OCI-LY7 (cell line): Measurements from ENCODE around the gene LENG1. TPM values are rescaled to one million over a fixed set of nuclear protein-coding genes. Genes with fewer than 3 reads are reported as not detected.
A peak's percentile ranks its signal among the peaks of the same experiment; 100 is the strongest.

ENCODE experiments used
- BruUV-seq: library from RNA; stranded (reverse); fragments of 400-500 nt; replicated peaks from 2 replicates; lab custom pipeline; 2021; lab: Mats Ljungman, UMichigan
- CTCF ChIA-PET: fragments of 300-600 bp; sonication (Branson Sonifier 250); formaldehyde crosslinking; loops from one replicate; lab custom pipeline; 2022; ENCODE audit warnings: antibody characterized with exemption; ENCODE audit not compliant: unreplicated experiment; lab: Charles Lee
- POLR2A ChIA-PET: fragments of 300-600 bp; sonication (Branson Sonifier 250); formaldehyde crosslinking; loops from one replicate; lab custom pipeline; 2022; ENCODE audit warnings: antibody characterized with exemption; lab: Charles Lee
- DNase-seq: peaks from one replicate; pipeline ENCODE4 v3.0.0-alpha.2; 2015; ENCODE audit warnings: low spot score
- H2AFZ ChIP-seq: fragments of 200-600 bp; sonication (generic), shearing (Covaris generic); 2 replicates; pipeline ENCODE4 v1.6.1; 2014; ENCODE audit warnings: mild to moderate bottlenecking, antibody characterized with exemption, low read length, moderate library complexity
- H3K27ac ChIP-seq: fragments of 200-600 bp; sonication (generic); 2 replicates; pipeline ENCODE4 v1.5.1; 2014; ENCODE audit warnings: mixed run types, low read depth, mild to moderate bottlenecking, moderate library complexity, low read length, inconsistent platforms; ENCODE audit not compliant: poor library complexity, severe bottlenecking
- H3K36me3 ChIP-seq: fragments of 200-600 bp; sonication (generic); 2 replicates; pipeline ENCODE4 v1.6.1; 2014; ENCODE audit warnings: mild to moderate bottlenecking, antibody characterized with exemption, low read length, moderate library complexity, mixed read lengths; ENCODE audit not compliant: insufficient read depth
- H3K4me1 ChIP-seq: fragments of 200-600 bp; sonication (generic); 2 replicates; pipeline ENCODE4 v1.5.1; 2014; ENCODE audit warnings: mild to moderate bottlenecking, low read length; ENCODE audit not compliant: insufficient read depth, poor library complexity, severe bottlenecking
- H3K4me2 ChIP-seq: fragments of 200-600 bp; sonication (generic); 2 replicates; pipeline ENCODE4 v1.6.1; 2014; ENCODE audit warnings: mild to moderate bottlenecking, low read length
- H3K4me3 ChIP-seq: fragments of 200-600 bp; sonication (generic); 2 replicates; pipeline ENCODE4 v1.5.1; 2014; ENCODE audit warnings: mild to moderate bottlenecking, low read depth, low read length; ENCODE audit not compliant: poor library complexity, severe bottlenecking
- H3K79me2 ChIP-seq: fragments of 200-600 bp; sonication (generic); 2 replicates; pipeline ENCODE4 v1.6.1; 2016; ENCODE audit warnings: low read depth, mild to moderate bottlenecking, low read length, moderate library complexity, mixed read lengths; ENCODE audit not compliant: insufficient read depth
- H3K9me2 ChIP-seq: fragments of 200-600 bp; sonication (generic); 2 replicates; pipeline ENCODE4 v1.6.1; 2016; ENCODE audit warnings: mild to moderate bottlenecking, low read length, mixed read lengths; ENCODE audit not compliant: insufficient read depth
- H3K9me3 ChIP-seq: fragments of 200-600 bp; sonication (generic); 2 replicates; pipeline ENCODE4 v1.6.1; 2014; ENCODE audit warnings: mild to moderate bottlenecking, mixed run types, low read length, mixed read lengths
- H4K20me1 ChIP-seq: fragments of 200-600 bp; sonication (generic); 2 replicates; pipeline ENCODE4 v1.6.1; 2014; ENCODE audit warnings: mild to moderate bottlenecking, antibody characterized with exemption, low read length, moderate library complexity, mixed read lengths; ENCODE audit not compliant: insufficient read depth
- EZH2phosphoT487 ChIP-seq: fragments of 200-600 bp; sonication (generic); IDR thresholded peaks from 2 replicates; pipeline ENCODE4 v1.6.1; 2018; ENCODE audit warnings: low read depth, borderline replicate concordance, mild to moderate bottlenecking, mixed run types, antibody characterized with exemption, low read length, moderate library complexity, mixed read lengths
- intact Hi-C: fragments of 100-400 bp; cut with micrococcal nuclease; formaldehyde crosslinking; loops from one replicate; pipeline ENCODE4 v1.10.0; 2022; ENCODE audit not compliant: unreplicated experiment
- total RNA-seq, 2 experiments: library from RNA; depleted of rRNA in 1 of 2; stranded (reverse); fragments of >200 nt in 1 of 2; shearing (Covaris generic) in 1 of 2; gene quantifications; 2 replicates each; pipeline ENCODE4 v1.2.3, GENCODE V29; 2014 to 2022
- TF ChIP-seq, protein P1 (sequence below): fragments of 200-600 bp; sonication (generic); conservative IDR thresholded peaks from 2 replicates; pipeline ENCODE4 v1.5.1; 2014; ENCODE audit warnings: mild to moderate bottlenecking, antibody characterized with exemption, low read length, moderate library complexity, mixed read lengths

LENG1 gene
- total RNA-seq, 2 experiments from 2014 or later = 4.7 to 8.0 TPM

DNA sequence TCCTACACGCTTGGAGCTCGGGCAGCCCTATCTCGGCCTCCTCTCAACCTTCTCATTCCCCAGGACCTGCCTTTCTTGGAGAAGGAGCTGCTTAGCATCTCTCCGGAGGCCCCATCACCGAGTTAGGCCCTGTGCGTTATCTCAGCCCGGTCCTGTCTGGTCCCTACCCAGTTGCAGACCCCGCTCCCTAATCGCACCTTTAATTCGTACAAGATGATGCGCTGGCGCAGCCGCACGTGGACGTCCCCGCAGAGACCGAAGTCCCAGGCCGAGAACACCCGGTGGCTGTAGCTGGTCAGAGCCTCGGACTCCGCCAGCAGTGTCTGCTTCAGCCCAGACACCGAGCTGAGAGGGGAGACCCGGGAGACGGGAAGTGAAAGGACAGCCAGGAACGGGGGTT, 5.7 kb upstream of the LENG1 start:
- Histone ChIP-seq H4K20me1 (no peaks in the 10 kb centered on the region), H2AFZ (no peak overlapping the region), H3K4me2 (no peak overlapping the region), H3K36me3 (no peaks in the 10 kb centered on the region), H3K4me3 (no peak overlapping the region), H3K4me1 (peaks cover 18% of the 10 kb centered on the region), H3K9me2 (no peaks in the 10 kb centered on the region), H3K27ac (no peak overlapping the region), H3K79me2 (no peaks in the 10 kb centered on the region), H3K9me3 (no peaks in the 10 kb centered on the region)
- TF ChIP-seq, protein P1, sequence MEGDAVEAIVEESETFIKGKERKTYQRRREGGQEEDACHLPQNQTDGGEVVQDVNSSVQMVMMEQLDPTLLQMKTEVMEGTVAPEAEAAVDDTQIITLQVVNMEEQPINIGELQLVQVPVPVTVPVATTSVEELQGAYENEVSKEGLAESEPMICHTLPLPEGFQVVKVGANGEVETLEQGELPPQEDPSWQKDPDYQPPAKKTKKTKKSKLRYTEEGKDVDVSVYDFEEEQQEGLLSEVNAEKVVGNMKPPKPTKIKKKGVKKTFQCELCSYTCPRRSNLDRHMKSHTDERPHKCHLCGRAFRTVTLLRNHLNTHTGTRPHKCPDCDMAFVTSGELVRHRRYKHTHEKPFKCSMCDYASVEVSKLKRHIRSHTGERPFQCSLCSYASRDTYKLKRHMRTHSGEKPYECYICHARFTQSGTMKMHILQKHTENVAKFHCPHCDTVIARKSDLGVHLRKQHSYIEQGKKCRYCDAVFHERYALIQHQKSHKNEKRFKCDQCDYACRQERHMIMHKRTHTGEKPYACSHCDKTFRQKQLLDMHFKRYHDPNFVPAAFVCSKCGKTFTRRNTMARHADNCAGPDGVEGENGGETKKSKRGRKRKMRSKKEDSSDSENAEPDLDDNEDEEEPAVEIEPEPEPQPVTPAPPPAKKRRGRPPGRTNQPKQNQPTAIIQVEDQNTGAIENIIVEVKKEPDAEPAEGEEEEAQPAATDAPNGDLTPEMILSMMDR = no peak
- TF ChIP-seq EZH2phosphoT487 = no peak
- BruUV-seq = no TSS peak
- CTCF ChIA-PET = no interaction called here
- DNase-seq = no peak
- POLR2A ChIA-PET = no interaction called here
- intact Hi-C loops = no loop called here

DNA sequence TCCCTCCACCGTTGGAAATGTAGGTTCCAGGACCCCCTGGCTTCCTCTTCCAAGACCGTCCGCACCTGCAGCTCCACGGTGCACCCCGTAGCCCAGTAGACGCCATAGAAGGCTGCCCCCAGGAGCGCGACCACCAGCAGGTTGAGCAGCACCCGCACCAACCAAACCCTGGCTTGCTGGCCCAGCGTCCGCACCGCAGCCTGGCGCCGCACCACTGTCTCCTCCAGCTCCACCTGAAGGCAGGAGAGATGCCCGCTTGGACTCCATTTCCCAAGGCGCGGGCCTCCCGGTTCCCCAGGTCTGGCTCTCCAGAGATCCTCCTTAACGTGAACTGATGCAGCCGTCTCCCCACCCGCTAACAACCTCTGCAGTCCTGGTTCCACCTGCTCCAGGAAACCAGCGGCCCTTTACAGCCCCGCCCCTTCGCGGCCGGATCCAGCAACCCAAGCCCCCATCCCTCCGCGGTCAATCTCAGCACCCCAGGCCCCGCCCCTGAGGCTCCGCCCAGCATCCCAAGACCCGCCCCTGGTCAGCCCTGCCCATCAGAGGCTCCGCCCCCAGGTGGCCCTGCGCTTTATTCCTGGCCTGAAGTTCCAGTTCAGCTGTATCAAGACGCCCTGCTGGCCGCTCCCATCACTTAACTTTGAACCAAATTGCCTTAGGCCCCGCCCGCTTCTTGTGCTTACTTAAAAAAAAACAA, 5.0 kb upstream of the LENG1 start:
- intact Hi-C loops = no loop called here
- DNase-seq = no peak
- Histone ChIP-seq H3K4me3 (no peak overlapping the region), H3K27ac (no peak overlapping the region), H3K4me1 (peaks cover 18% of the 10 kb centered on the region), H3K9me3 (no peaks in the 10 kb centered on the region), H3K36me3 (no peaks in the 10 kb centered on the region), H2AFZ (no peak overlapping the region), H3K4me2 (no peak overlapping the region), H4K20me1 (no peaks in the 10 kb centered on the region), H3K9me2 (no peaks in the 10 kb centered on the region), H3K79me2 (no peaks in the 10 kb centered on the region)
- POLR2A ChIA-PET = no interaction called here
- CTCF ChIA-PET = no interaction called here
- BruUV-seq = no TSS peak
- TF ChIP-seq, protein P1 = no peak
- TF ChIP-seq EZH2phosphoT487 = no peak

DNA sequence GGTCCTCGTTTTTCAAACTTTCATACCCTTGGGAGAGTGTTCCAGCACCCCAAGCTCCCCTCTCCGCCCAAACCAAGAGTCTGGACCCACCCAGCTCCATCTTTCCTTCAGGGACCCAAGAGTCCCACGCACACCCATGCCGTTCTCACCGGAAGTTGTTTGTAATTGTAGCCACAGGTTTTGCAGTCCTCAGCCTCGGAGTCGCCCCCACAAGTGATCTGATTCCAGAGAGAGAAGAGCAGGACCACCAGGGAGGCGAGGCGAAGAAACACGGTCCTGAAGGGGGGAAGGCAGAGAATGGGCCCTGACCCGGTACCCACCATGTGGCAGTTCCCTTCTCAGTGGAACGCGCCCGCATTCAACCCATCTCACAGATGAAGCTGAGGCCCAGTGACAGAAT, 3.4 kb upstream of the LENG1 start:
- BruUV-seq = no TSS peak
- intact Hi-C loops = no loop called here
- DNase-seq = no peak
- Histone ChIP-seq H3K36me3 (peaks cover 3% of the 10 kb centered on the region; the same call in 1 of the 2 replicates), H3K4me2 (peak overlapping the region; percentile 70; the same call in 1 of the 2 replicates), H3K9me2 (no peaks in the 10 kb centered on the region), H3K79me2 (peaks cover 6% of the 10 kb centered on the region; the same call in 1 of the 2 replicates), H4K20me1 (no peaks in the 10 kb centered on the region), H3K4me1 (peaks cover 24% of the 10 kb centered on the region), H2AFZ (no peak overlapping the region), H3K9me3 (no peaks in the 10 kb centered on the region), H3K27ac (no peak overlapping the region), H3K4me3 (no peak overlapping the region)
- POLR2A ChIA-PET = no interaction called here
- CTCF ChIA-PET = no interaction called here
- TF ChIP-seq EZH2phosphoT487 = no peak
- TF ChIP-seq, protein P1 = no peak
